Thyroid gland (tissue), 4 donors: ENCODE data around the gene FRMD4A. TPM values are rescaled to one million over a fixed set of nuclear protein-coding genes. Genes with fewer than 3 reads are reported as not detected.
"Not testable (repeated sequence)": the region's sequence is repeated elsewhere in the genome, so short reads cannot be mapped to it uniquely, and the experiment has no call there.

Experiments
- DNase-seq, 2 donors: peaks; one replicate each; pipeline ENCODE4 v3.0.0-alpha.2; 2019
- H3K27ac ChIP-seq, 3 donors: fragments of 200-600 bp; sonication (generic); 1 replicate in 2 of 3; 2 replicates in 1 of 3; pipeline ENCODE4 v1.5.1; 2016 to 2019; ENCODE audit warnings: mild to moderate bottlenecking in 1 of 3, moderate library complexity in 1 of 3
- H3K27me3 ChIP-seq: fragments of 200-600 bp; sonication (generic); one replicate; pipeline ENCODE4 v1.5.1; 2019
- H3K36me3 ChIP-seq, 2 donors: fragments of 200-600 bp; sonication (generic); one replicate each; pipeline ENCODE4 v1.5.1; 2016 to 2019
- H3K4me1 ChIP-seq, 2 donors: fragments of 200-600 bp; sonication (generic); one replicate each; pipeline ENCODE4 v1.5.1; 2017 to 2019
- H3K4me3 ChIP-seq, 3 donors: fragments of 200-600 bp; sonication (generic); replicated peaks in 1 of 3; 1 replicate in 2 of 3; 2 replicates in 1 of 3; pipeline ENCODE4 v1.5.1; 2016; ENCODE audit warnings: mild to moderate bottlenecking in 1 of 3
- H3K9me3 ChIP-seq: fragments of 200-600 bp; sonication (generic); one replicate; pipeline ENCODE4 v1.5.1; 2017
- POLR2A ChIP-seq, 2 donors: fragments of 450-650 bp; IDR thresholded peaks; one replicate each; pipeline ENCODE4 v1.6.1; 2017; ENCODE audit warnings: antibody characterized with exemption in 2 of 2, mild to moderate bottlenecking in 2 of 2, moderate library complexity in 1 of 2
- WGBS, 2 donors: methylation state at CpG; one replicate each; pipeline ENCODE4 v1.1.5; 2017; 5-methylcytosine and 5-hydroxymethylcytosine counted together
- intact Hi-C: fragments of 100-400 bp; cut with DNase I; formaldehyde crosslinking; loops from one replicate; pipeline ENCODE4 v1.15.1; 2023
- total RNA-seq, 4 donors: library from RNA; depleted of rRNA; stranded (reverse); fragments of >200 nt; gene quantifications; one replicate each; pipeline ENCODE4 v1.2.3, GENCODE V29; 2016
- TF ChIP-seq, protein P1 (sequence below), 6 experiments: fragments of 200-600 bp in 3 of 6; fragments of 450-650 bp in 3 of 6; sonication (generic) in 3 of 6; IDR thresholded peaks; one replicate each; pipeline ENCODE4 v1.5.1; 2016 to 2019; ENCODE audit warnings: antibody characterized with exemption in 6 of 6, mild to moderate bottlenecking in 2 of 6, inconsistent platforms in 1 of 6, moderate library complexity in 1 of 6

FRMD4A gene
- total RNA-seq, 4 donors from 2014 or later, result 10.6 to 18.6 (median 16.3) TPM

DNA sequence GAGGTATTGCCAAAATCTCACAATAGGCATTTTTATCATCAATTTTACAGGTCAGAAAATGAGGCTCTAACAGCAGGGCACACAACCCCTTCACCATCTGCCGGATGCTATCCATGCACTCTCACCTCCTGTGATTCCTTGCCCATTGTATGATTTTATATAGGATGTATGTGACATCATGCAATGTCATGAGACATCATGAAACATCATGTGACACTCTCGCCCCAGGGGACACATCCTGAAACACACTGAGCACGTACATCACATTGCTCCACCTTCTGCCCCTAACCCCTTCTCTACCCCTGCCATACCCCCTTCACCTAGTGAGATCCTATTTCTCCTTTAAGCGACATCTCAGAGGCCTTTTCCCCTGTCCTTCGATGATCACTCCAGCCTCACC is 189.4 kb downstream of the FRMD4A start:
- intact Hi-C loops, result no loop called here
- TF ChIP-seq, protein P1, sequence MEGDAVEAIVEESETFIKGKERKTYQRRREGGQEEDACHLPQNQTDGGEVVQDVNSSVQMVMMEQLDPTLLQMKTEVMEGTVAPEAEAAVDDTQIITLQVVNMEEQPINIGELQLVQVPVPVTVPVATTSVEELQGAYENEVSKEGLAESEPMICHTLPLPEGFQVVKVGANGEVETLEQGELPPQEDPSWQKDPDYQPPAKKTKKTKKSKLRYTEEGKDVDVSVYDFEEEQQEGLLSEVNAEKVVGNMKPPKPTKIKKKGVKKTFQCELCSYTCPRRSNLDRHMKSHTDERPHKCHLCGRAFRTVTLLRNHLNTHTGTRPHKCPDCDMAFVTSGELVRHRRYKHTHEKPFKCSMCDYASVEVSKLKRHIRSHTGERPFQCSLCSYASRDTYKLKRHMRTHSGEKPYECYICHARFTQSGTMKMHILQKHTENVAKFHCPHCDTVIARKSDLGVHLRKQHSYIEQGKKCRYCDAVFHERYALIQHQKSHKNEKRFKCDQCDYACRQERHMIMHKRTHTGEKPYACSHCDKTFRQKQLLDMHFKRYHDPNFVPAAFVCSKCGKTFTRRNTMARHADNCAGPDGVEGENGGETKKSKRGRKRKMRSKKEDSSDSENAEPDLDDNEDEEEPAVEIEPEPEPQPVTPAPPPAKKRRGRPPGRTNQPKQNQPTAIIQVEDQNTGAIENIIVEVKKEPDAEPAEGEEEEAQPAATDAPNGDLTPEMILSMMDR (IDR thresholded peaks at IDR 0.05), result no peak
- TF ChIP-seq POLR2A (IDR thresholded peaks at IDR 0.05), result no peak

DNA sequence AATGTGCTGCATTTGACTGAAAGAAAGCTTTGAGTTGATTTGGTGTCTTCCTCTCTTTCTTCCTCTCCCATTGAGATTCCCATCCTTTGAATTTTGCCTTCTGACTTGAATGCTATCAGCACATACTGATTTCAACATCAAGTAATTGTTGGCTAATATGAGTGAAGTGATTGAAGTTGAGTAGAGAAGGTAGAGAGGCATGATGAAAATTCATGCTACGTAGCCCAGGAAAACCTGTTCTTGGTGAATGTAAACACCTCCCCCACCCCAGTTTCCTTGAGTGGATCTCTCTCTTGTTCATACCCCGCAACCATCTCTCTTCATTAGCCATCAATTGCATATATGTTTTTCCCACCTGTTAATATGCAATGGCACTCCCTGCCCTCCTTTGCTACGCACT is 193.3 kb downstream of the FRMD4A start:
- TF ChIP-seq POLR2A (IDR thresholded peaks at IDR 0.05), result no peak
- TF ChIP-seq, protein P1 (IDR thresholded peaks at IDR 0.05), result no peak
- intact Hi-C loops, result no loop called here
- Histone ChIP-seq H3K36me3 (no peaks in the 10 kb centered on the region), H3K27ac (no peak overlapping the region), H3K4me1 (no peaks in the 10 kb centered on the region), H3K9me3 (no peaks in the 10 kb centered on the region), H3K27me3 (no peaks in the 10 kb centered on the region), H3K4me3 (no peak overlapping the region)
- no peak for DNase-seq
- WGBS, 2 donors, result 89 to 90% methylated on average over 3 of the region's 3 CpGs

More for the DNA sequence above, 189.4 kb downstream of the FRMD4A start:
- WGBS, 2 donors, result 86 to 87% methylated on average over 5 of the region's 5 CpGs
- H3K4me3 ChIP-seq, result no peak overlapping the region
- no peak for DNase-seq
- no peaks in the 10 kb centered on the region for H3K9me3 ChIP-seq
- no peaks in the 10 kb centered on the region for H3K36me3 ChIP-seq
- no peaks in the 10 kb centered on the region for H3K27me3 ChIP-seq
- no peaks in the 10 kb centered on the region for H3K4me1 ChIP-seq
- no peak overlapping the region for H3K27ac ChIP-seq

DNA sequence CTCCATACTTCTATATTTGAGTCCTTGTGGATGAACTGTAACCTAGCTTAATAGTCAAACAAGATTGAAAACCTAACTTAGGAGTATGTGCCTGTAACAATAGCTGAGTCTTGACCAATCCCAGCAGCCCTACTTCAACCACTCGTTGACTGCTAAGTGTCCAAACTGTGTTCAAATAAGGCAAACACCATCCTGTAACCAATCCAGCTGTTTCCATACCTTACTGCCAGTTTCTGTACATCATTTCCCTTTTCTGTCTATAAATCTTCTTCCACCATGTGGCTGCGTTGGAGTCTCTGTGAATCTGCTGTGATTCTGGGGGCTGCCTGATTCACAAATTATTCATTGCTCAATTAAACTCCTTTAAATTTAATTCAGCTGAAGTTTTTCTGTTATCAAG is 195.5 kb downstream of the FRMD4A start:
- DNase-seq, H3K27ac ChIP-seq, H3K4me3 ChIP-seq, intact Hi-C loops, H3K36me3 ChIP-seq, H3K4me1 ChIP-seq, H3K9me3 ChIP-seq, H3K27me3 ChIP-seq: not testable (repeated sequence)
- 40 to 49% methylated on average over 2 of the region's 2 CpGs for WGBS, 2 donors

DNA sequence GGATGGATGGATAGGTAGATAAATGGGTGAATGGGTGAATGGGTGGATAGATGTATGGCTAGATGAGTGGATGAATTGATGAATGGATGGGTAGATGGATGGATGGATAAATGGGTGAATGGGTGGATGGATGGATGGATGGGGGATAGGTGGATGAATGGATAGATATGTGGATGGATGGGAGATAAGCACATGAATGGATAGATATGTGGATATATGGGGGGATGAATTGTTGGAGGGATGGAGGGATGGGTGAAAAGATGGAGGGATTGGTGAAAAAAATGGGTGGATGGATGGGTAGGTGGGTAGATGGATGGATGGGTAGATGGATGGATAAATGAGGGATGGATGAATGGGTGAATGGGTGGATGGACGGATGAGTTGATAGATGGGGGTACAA is 196.4 kb downstream of the FRMD4A start:
- Histone ChIP-seq H3K27ac (no peak overlapping the region), H3K4me1 (no peaks in the 10 kb centered on the region), H3K27me3 (no peaks in the 10 kb centered on the region), H3K36me3 (no peaks in the 10 kb centered on the region), H3K4me3 (no peak overlapping the region), H3K9me3 (no peaks in the 10 kb centered on the region)
- DNase-seq, result no peak
- 85 to 86% methylated on average over 1 of the region's 1 CpG for WGBS, 2 donors
- intact Hi-C loops, result no loop called here
- no peak for TF ChIP-seq POLR2A (IDR thresholded peaks at IDR 0.05)
- TF ChIP-seq, protein P1 (IDR thresholded peaks at IDR 0.05), result no peak

DNA sequence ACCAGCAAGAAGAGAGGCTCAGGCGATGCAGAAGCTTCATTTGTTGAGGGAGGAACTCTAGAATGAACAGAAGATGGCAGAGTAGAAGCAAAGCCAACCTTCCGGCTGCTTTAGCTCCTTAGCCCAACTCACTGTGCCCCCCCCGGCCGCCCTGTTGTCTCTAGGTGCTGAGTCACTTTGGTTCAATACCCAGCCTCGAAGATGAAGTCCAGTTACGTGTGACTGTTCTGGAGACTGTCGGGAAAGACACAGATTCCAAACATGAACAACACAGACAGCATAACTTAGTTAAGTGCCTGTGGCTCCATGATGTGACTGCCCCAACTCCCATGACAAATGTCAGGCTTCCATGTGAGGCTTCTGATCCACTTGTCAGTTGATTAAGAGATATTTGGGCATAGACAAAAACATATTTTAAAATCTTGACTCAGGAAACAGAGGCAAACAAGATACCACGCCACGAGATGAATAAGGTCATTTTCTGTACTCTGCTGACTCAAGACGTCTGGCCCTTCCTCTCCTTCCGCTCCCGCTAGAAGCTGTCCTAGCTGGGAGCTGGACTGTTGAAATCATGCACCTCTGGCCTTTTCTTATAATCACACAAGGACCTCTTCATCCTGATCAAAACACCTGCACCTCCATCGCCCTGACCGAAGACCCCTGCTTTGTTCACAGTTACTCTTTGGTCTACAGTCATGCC is 199.3 kb downstream of the FRMD4A start:
- no peak for TF ChIP-seq POLR2A (IDR thresholded peaks at IDR 0.05)
- TF ChIP-seq, protein P1 (IDR thresholded peaks at IDR 0.05), result no peak
- intact Hi-C loops, result no loop called here
- H3K27me3 ChIP-seq, result no peaks in the 10 kb centered on the region
- H3K4me3 ChIP-seq, result no peak overlapping the region
- DNase-seq, result no peak
- 91 to 92% methylated on average over 14 of the region's 14 CpGs for WGBS, 2 donors
- no peaks in the 10 kb centered on the region for H3K9me3 ChIP-seq
- no peak overlapping the region for H3K27ac ChIP-seq
- H3K36me3 ChIP-seq, result no peaks in the 10 kb centered on the region
- no peaks in the 10 kb centered on the region for H3K4me1 ChIP-seq
